Measurements from ENCODE around the gene EML1. TPM values are rescaled to one million over a fixed set of nuclear protein-coding genes. Genes with fewer than 3 reads are reported as not detected.

The EML1 gene
- total RNA-seq, 1 experiment from 2014 or later: 16.1 TPM

DNA sequence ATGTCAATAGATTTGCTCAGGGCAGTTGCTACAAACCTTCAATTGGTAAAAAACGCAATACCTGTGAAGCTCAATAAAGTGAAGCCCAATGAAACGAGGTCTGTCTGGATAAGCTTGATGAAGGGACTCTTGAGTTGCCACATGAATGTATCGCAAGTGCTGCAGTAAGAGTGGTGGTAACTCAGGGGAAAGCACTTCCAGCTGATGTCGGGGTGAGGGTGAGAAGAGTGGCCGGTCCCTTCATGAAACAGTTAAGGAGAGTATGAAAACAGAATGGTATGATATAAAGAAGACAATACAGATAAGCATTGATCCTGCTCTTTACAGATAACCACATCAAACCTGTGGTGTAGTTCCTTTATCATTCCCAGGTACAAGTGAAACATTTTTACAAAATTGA is 188.6 kb downstream of the EML1 start:
- Mint-ChIP-seq H3K4me1 (peaks cover 7% of the 10 kb centered on the region; the same call in 1 of the 2 replicates), H3K27ac (no peak overlapping the region), H3K36me3 (peaks cover 9% of the 10 kb centered on the region), H3K27me3 (ENCODE audit: low read depth) (no peaks in the 10 kb centered on the region), H3K9me3 (peaks cover 18% of the 10 kb centered on the region), H3K4me3 (no peak overlapping the region)
- CTCF ChIA-PET: interaction anchor here (0.6 to 2.4 kb wide), 6 partner anchors 11 to 174 kb away, joined by 3 to 18 read pairs (median 3); no protein-coding TSS in a partner anchor
- TF ChIP-seq RELA (CRISPR knock-in tag; IDR thresholded peaks at IDR 0.05; ENCODE audit: borderline replicate concordance): no peak
- no peak for TF ChIP-seq NR3C1 (CRISPR knock-in tag; conservative IDR thresholded peaks at IDR 0.05; ENCODE audit: low read depth)
- no peak for TF ChIP-seq ESRRA (CRISPR knock-in tag; IDR thresholded peaks at IDR 0.05; ENCODE audit: borderline replicate concordance)
- TF ChIP-seq EMX1 (CRISPR knock-in tag; IDR thresholded peaks at IDR 0.05): no peak
- TF ChIP-seq ATF1 (CRISPR knock-in tag; IDR thresholded peaks at IDR 0.05): no peak
- TF ChIP-seq ZNF416 (CRISPR knock-in tag; IDR thresholded peaks at IDR 0.05): no peak
- no peak for TF ChIP-seq FOXJ3 (CRISPR knock-in tag; IDR thresholded peaks at IDR 0.05; ENCODE audit: borderline replicate concordance)
- no peak for TF ChIP-seq SMAD4 (CRISPR knock-in tag; IDR thresholded peaks at IDR 0.05)
- TF ChIP-seq, protein P1, sequence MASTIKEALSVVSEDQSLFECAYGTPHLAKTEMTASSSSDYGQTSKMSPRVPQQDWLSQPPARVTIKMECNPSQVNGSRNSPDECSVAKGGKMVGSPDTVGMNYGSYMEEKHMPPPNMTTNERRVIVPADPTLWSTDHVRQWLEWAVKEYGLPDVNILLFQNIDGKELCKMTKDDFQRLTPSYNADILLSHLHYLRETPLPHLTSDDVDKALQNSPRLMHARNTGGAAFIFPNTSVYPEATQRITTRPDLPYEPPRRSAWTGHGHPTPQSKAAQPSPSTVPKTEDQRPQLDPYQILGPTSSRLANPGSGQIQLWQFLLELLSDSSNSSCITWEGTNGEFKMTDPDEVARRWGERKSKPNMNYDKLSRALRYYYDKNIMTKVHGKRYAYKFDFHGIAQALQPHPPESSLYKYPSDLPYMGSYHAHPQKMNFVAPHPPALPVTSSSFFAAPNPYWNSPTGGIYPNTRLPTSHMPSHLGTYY (CRISPR knock-in tag; IDR thresholded peaks at IDR 0.05): no peak
- TF ChIP-seq ZBTB21 (CRISPR knock-in tag; IDR thresholded peaks at IDR 0.05; ENCODE audit: borderline replicate concordance): no peak
- TF ChIP-seq ZNF138 (CRISPR knock-in tag; conservative IDR thresholded peaks at IDR 0.05): no peak
- no peak for TF ChIP-seq TEAD4 (CRISPR knock-in tag; IDR thresholded peaks at IDR 0.05)
- no peak for TF ChIP-seq USF2 (CRISPR knock-in tag; IDR thresholded peaks at IDR 0.05)
- no peak for TF ChIP-seq CREB1 (CRISPR knock-in tag; IDR thresholded peaks at IDR 0.05)
- no peak for TF ChIP-seq RORB (CRISPR knock-in tag; IDR thresholded peaks at IDR 0.05)
- TF ChIP-seq, protein P2, sequence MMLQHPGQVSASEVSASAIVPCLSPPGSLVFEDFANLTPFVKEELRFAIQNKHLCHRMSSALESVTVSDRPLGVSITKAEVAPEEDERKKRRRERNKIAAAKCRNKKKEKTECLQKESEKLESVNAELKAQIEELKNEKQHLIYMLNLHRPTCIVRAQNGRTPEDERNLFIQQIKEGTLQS (CRISPR knock-in tag; conservative IDR thresholded peaks at IDR 0.05): no peak
- TF ChIP-seq E2F4 (CRISPR knock-in tag; IDR thresholded peaks at IDR 0.05; ENCODE audit: borderline replicate concordance, low read depth): no peak
- TF ChIP-seq, protein P3, sequence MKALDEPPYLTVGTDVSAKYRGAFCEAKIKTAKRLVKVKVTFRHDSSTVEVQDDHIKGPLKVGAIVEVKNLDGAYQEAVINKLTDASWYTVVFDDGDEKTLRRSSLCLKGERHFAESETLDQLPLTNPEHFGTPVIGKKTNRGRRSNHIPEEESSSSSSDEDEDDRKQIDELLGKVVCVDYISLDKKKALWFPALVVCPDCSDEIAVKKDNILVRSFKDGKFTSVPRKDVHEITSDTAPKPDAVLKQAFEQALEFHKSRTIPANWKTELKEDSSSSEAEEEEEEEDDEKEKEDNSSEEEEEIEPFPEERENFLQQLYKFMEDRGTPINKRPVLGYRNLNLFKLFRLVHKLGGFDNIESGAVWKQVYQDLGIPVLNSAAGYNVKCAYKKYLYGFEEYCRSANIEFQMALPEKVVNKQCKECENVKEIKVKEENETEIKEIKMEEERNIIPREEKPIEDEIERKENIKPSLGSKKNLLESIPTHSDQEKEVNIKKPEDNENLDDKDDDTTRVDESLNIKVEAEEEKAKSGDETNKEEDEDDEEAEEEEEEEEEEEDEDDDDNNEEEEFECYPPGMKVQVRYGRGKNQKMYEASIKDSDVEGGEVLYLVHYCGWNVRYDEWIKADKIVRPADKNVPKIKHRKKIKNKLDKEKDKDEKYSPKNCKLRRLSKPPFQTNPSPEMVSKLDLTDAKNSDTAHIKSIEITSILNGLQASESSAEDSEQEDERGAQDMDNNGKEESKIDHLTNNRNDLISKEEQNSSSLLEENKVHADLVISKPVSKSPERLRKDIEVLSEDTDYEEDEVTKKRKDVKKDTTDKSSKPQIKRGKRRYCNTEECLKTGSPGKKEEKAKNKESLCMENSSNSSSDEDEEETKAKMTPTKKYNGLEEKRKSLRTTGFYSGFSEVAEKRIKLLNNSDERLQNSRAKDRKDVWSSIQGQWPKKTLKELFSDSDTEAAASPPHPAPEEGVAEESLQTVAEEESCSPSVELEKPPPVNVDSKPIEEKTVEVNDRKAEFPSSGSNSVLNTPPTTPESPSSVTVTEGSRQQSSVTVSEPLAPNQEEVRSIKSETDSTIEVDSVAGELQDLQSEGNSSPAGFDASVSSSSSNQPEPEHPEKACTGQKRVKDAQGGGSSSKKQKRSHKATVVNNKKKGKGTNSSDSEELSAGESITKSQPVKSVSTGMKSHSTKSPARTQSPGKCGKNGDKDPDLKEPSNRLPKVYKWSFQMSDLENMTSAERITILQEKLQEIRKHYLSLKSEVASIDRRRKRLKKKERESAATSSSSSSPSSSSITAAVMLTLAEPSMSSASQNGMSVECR (CRISPR knock-in tag; IDR thresholded peaks at IDR 0.05; ENCODE audit: borderline replicate concordance): no peak
- POLR2A ChIA-PET: no interaction called here
- ATAC-seq (no peak), DNase-seq (ENCODE audit: low spot score) (no peak)

Measured in WTC11 (cell line).